GM18517 (cell line): ENCODE data around the gene CEP170.
"Not testable (repeated sequence)": the region's sequence is repeated elsewhere in the genome, so short reads cannot be mapped to it uniquely, and the experiment has no call there.

Source experiments
- ATAC-seq: cut with Tn5 transposase; IDR thresholded peaks from one replicate; pipeline ENCODE4 v1.9.1; 2021; ENCODE audit warnings: mild to moderate bottlenecking, moderate library complexity; ENCODE audit not compliant: unreplicated experiment

CEP170 gene

DNA sequence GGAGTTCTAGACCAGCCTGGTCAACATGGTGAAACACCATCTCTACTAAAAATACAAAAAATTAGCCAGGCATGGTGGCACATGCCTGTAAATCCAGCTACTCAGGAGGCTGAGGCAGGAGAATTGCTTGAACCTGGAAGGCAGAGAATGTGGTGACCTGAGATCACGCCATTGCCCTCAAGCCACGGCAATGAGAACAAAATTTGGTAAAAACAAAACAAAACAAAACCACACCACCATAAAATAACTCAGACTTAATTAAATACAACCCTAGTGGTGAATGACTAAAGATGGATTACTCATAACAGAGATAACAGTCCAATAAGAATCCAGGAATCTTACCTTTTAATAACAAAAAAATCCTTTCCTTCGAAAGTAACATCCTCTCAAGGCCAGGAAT lies 167.7 kb downstream of the CEP170 start:
- ATAC-seq, result not testable (repeated sequence)
